AG04450 (cell line): ENCODE data around the gene TANGO6. TPM values are rescaled to one million over a fixed set of nuclear protein-coding genes. Genes with fewer than 3 reads are reported as not detected.
A peak's percentile ranks its signal among the peaks of the same experiment; 100 is the strongest.

Experiments used
- CTCF ChIA-PET: fragments of 300-600, 350-600 bp; formaldehyde crosslinking; extraction: SDS; loops from one replicate; lab custom pipeline; 2022; ENCODE audit warnings: antibody characterized with exemption, inconsistent platforms; lab: Charles Lee
- POLR2A ChIA-PET: fragments of 350-600 bp; formaldehyde crosslinking; extraction: SDS; loops from one replicate; lab custom pipeline; 2021; ENCODE audit warnings: antibody characterized with exemption, inconsistent platforms; lab: Yijun Ruan, JAX
- DNase-seq: peaks from one replicate; pipeline ENCODE4 v3.0.0-alpha.2; 2011; ENCODE audit warnings: low read depth, low spot score
- H3K27ac ChIP-seq: one replicate; pipeline ENCODE4 v1.5.1; 2012; ENCODE audit warnings: low read depth, low read length, control low read depth
- H3K27me3 ChIP-seq: one replicate; pipeline ENCODE4 v1.6.0; 2012; ENCODE audit warnings: low read length; ENCODE audit not compliant: control insufficient read depth, insufficient read depth
- H3K4me3 ChIP-seq: 2 replicates; pipeline ENCODE4 v1.5.1; 2011; ENCODE audit warnings: mild to moderate bottlenecking, low read depth, low read length, control low read depth
- H3K9me3 ChIP-seq: 2 replicates; pipeline ENCODE4 v1.5.1; 2012; ENCODE audit warnings: low read length; ENCODE audit not compliant: control insufficient read depth, insufficient read depth
- polyA plus RNA-seq: library from polyadenylated mRNA; depleted of rRNA; stranded (reverse); fragments of >200 nt; gene quantifications from 2 replicates; pipeline ENCODE4 v1.2.3, GENCODE V29; 2011
- TF ChIP-seq, protein P1 (sequence below): IDR thresholded peaks from 2 replicates; pipeline ENCODE4 v1.5.1; 2011; ENCODE audit warnings: low read depth, low read length, control low read depth, inconsistent platforms

TANGO6 gene
- polyA plus RNA-seq, 1 experiment = 11.6 TPM

DNA sequence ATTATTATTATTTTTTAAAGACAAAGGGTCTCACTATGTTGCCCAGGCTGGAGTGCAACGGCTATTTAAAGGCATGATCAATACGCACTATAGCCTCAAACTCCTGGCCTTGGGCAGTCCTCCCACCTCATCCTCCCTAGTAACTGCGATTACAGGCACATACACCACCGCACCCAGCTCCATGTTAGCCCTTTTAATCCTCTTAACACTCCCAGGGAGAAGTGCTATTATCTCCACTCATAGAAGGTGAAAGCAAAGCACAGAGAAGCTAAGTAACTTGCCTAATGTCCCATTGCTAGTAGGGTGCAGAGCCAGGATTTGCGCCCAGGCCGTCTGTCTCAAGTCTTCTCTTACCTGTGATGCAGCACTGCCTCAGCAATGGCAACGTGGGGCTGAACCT is 267.1 kb downstream of the TANGO6 start:
- TF ChIP-seq, protein P1, sequence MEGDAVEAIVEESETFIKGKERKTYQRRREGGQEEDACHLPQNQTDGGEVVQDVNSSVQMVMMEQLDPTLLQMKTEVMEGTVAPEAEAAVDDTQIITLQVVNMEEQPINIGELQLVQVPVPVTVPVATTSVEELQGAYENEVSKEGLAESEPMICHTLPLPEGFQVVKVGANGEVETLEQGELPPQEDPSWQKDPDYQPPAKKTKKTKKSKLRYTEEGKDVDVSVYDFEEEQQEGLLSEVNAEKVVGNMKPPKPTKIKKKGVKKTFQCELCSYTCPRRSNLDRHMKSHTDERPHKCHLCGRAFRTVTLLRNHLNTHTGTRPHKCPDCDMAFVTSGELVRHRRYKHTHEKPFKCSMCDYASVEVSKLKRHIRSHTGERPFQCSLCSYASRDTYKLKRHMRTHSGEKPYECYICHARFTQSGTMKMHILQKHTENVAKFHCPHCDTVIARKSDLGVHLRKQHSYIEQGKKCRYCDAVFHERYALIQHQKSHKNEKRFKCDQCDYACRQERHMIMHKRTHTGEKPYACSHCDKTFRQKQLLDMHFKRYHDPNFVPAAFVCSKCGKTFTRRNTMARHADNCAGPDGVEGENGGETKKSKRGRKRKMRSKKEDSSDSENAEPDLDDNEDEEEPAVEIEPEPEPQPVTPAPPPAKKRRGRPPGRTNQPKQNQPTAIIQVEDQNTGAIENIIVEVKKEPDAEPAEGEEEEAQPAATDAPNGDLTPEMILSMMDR = no peak
- Histone ChIP-seq H3K27ac (no peak overlapping the region), H3K4me3 (no peak overlapping the region), H3K9me3 (no peaks in the 10 kb centered on the region; the same call in 1 of the 2 replicates), H3K27me3 (peaks cover 2% of the 10 kb centered on the region)
- ChIA-PET CTCF (interaction anchor here (0.5 to 5.0 kb wide), 4 partner anchors 13 to 263 kb away, joined by 3 to 60 read pairs (median 4); no protein-coding TSS in a partner anchor), POLR2A (no interaction called here)
- DNase-seq = no peak

- Histone ChIP-seq H3K4me3 (no peak overlapping the region), H3K9me3 (no peaks in the 10 kb centered on the region; the same call in 1 of the 2 replicates), H3K27me3 (peaks cover 2% of the 10 kb centered on the region), H3K27ac (no peak overlapping the region)
- ChIA-PET CTCF (interaction anchor here (1.0 to 5.0 kb wide), 4 partner anchors 11 to 264 kb away, joined by 3 to 60 read pairs (median 8); no protein-coding TSS in a partner anchor), POLR2A (interaction anchor here (0.7 kb wide), 1 partner anchor 37 kb away, joined by 4 read pairs; no protein-coding TSS in a partner anchor)
- DNase-seq = no peak
- TF ChIP-seq, protein P1 = no peak
These were observed 268.0 kb downstream of the TANGO6 start for GRCh38 chr16:69111216-69111875.

DNA sequence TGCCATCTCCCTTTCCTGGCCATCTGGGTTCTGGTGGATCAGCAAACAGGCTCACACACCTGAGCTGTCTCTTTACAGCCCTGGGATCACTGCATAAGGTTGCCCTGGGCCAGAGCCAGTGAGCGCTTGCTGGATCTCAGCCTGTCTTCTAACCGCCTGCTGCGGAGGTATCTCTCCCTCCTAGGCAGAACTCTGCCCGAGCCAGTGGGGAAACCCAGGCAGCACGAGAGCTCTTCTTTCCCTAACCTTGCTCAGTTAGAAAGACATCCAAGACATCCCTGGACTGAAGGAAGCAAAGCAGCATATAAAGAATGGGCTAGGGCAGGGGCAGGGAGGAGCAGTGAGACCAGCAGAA is 268.5 kb downstream of the TANGO6 start:
- Histone ChIP-seq H3K27me3 (peaks cover 2% of the 10 kb centered on the region), H3K4me3 (no peak overlapping the region), H3K27ac (no peak overlapping the region), H3K9me3 (no peaks in the 10 kb centered on the region; the same call in 1 of the 2 replicates)
- ChIA-PET POLR2A (interaction anchor here (0.7 kb wide), 1 partner anchor 38 kb away, joined by 4 read pairs; no protein-coding TSS in a partner anchor), CTCF (interaction anchor here (1.0 to 5.0 kb wide), 5 partner anchors 11 to 265 kb away, joined by 3 to 60 read pairs (median 4); no protein-coding TSS in a partner anchor)
- TF ChIP-seq, protein P1 = no peak
- no peak for DNase-seq

DNA sequence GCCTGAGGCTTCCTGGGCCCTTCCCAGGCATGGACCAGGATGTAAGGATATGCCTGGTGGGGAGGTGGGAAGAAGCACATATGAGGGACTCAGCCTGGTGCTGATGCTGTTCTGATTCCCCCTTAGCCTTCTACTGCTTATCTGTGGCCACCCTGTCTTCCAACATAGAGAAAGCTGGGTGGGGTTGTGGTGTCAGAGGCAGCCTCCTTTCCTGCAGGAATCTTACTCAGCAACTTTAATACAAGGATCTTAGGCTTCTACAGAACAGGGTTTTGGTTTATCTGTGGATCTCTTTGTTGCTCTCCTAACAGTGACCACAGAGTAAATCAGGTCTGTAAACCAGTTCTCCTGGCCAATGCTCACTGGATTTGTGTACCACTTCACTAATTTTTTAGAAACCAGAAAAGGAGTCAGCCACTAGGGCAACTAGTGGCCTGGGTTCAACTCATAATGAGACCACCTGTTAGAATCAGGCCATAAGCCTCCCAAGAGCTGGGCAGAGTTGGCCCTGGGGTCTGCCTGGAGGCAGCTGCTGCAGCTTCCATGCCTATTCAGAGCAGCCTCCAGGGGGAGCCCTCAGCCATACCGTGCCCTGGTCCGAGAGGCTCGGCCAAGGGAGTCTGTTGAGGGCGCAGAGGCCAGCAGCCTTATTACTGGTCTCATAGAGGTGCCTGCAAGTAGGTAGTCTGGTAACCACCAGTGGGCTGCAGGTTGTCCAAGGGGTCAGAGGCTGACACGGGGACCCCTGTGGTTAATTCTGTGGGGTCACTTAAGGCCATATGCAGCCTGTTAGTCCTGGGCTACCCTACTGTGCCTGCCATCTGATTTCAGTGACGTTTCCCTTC is 269.2 kb downstream of the TANGO6 start:
- Histone ChIP-seq H3K27ac (no peak overlapping the region), H3K4me3 (no peak overlapping the region), H3K9me3 (no peaks in the 10 kb centered on the region), H3K27me3 (peaks cover 2% of the 10 kb centered on the region)
- POLR2A ChIA-PET = no interaction called here
- CTCF ChIA-PET = interaction anchor here (0.6 to 5.0 kb wide), 12 partner anchors 11 to 265 kb away, joined by 3 to 60 read pairs (median 4); no protein-coding TSS in a partner anchor
- no peak for DNase-seq
- TF ChIP-seq, protein P1 = peak; percentile 81
